ENCODE measurements around the gene RABGAP1.
"Not testable (repeated sequence)": the region's sequence is repeated elsewhere in the genome, so short reads cannot be mapped to it uniquely, and the experiment has no call there.

The RABGAP1 gene

DNA sequence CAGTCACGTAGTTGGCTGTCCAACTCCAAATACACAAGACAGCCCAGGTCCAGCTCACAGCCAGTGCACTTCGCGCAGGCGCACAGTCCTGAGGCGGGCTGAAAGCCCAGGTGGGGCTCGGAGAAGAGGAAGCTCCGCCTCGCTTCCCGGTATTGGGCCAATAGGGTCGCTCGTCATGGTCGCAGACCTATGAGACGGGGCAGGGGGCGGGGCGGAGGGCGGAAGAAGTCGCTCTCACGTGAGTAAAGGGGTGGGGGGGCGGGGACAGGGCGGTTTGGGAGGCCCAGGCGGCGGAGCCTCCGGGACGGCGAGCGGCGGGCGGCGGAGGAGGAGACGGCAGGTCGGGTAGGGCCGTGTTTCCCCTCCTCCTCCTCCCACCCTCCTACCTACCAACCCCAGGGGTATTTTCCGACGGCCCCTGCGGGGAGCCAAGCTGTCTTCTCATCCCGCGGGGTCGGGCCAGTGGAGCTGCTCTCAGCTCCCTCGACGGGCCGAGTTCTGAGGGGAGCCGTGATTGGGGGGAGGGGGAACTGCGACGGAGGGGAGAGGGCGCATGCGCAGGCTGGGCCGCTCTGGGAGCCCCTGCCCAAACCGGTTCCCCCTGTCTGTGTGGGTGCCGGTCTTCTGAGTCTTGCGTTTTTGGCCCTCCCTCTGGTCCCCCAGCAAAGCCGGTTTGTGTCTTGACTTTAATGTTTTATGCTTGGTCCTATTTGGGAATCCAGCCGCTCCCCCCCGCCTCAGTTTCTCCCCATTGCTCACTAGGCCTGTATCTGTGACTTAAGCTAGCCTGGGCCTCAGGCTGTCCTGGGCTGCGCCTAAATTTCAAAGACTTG lies at the start of gene RABGAP1:
Gene RABGAP1, plus strand, starts transcription at position 272 of the 833 bp plus-strand sequence. CDS start 16,040 bp downstream, outside the sequence.
- TF ChIP-seq, protein P1, sequence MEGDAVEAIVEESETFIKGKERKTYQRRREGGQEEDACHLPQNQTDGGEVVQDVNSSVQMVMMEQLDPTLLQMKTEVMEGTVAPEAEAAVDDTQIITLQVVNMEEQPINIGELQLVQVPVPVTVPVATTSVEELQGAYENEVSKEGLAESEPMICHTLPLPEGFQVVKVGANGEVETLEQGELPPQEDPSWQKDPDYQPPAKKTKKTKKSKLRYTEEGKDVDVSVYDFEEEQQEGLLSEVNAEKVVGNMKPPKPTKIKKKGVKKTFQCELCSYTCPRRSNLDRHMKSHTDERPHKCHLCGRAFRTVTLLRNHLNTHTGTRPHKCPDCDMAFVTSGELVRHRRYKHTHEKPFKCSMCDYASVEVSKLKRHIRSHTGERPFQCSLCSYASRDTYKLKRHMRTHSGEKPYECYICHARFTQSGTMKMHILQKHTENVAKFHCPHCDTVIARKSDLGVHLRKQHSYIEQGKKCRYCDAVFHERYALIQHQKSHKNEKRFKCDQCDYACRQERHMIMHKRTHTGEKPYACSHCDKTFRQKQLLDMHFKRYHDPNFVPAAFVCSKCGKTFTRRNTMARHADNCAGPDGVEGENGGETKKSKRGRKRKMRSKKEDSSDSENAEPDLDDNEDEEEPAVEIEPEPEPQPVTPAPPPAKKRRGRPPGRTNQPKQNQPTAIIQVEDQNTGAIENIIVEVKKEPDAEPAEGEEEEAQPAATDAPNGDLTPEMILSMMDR (IDR thresholded peaks at IDR 0.05; ENCODE audit: extremely low read depth, missing control alignments), result no peak
- DNase-seq (ENCODE audit: low spot score), result peak; percentile 97

DNA sequence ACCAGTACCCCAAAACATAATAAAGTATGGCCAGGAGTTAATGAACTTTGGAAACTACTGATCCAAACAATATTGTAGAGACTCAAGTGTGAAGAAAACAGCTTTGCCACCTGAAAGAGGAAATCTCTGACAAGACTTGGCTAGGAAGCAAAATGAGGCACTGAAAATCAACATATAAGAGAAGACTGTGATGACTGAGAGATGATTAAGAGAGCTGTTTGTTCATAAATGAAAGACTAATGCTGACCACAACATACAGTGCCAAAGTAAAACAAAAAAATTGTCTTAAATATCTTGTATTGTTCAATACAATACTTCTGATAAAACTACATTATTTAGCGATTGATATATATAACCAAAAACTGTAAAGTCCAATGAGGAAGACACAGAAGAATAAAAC lies 42.9 kb upstream of the RABGAP1 start:
- TF ChIP-seq, protein P1 (IDR thresholded peaks at IDR 0.05; ENCODE audit: extremely low read depth, missing control alignments), result no peak
- no peak for DNase-seq (ENCODE audit: low spot score)

DNA sequence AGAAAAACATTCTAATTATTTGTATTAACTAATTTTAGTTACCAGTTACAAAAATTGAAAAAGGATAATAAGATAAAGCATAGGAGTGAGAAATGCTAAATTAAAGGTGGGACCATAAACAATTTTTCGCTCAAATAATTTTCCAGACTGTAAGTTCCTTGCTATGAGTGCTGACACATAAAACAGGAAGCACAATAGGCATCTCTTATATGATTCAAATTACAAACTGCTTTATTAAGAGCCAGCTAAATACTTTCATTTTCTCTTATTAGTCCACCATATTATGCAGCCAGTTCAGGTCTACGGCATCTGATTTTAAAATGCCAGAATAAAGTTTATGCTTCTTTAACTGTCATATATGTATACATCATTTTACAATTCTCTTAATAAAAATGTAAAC lies 40.0 kb upstream of the RABGAP1 start:
- TF ChIP-seq, protein P1 (IDR thresholded peaks at IDR 0.05; ENCODE audit: extremely low read depth, missing control alignments), result no peak
- peak; percentile 45 for DNase-seq (ENCODE audit: low spot score)

GRCh38 chr9:122904466-122904822 lies 36.4 kb upstream of the RABGAP1 start:
- peak; percentile 42 for DNase-seq (ENCODE audit: low spot score)
- TF ChIP-seq, protein P1 (IDR thresholded peaks at IDR 0.05; ENCODE audit: extremely low read depth, missing control alignments), result no peak

- TF ChIP-seq, protein P1 (IDR thresholded peaks at IDR 0.05; ENCODE audit: extremely low read depth, missing control alignments), result no peak
- DNase-seq (ENCODE audit: low spot score), result peak; percentile 92
Observed at GRCh38 chr9:122904823-122905710, 35.8 kb upstream of the RABGAP1 start, which contains the start of gene RC3H2. Gene RC3H2, minus strand, starts transcription at chr9:122905359. Its CDS starts 7,850 bp downstream, at chr9:122897509.

DNA sequence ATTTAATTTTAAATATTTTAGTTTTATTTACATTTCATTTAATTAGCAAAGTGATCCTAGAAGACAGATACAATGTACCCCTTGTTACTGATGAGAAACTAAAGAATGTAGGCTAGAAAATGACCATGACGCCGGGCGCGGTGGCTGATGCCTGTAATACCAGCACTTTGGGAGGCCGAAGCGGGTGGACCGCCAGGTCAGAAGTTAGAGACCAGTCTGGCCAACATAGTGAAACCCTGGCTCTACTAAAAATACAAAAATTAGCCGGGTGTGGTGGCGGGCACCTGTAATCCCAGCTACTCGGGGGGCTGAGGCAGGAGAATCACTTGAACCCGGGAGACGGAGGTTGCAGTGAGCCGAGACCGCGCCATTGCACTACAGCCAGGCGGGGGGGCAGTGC lies 34.7 kb upstream of the RABGAP1 start:
- not testable (repeated sequence) for DNase-seq (ENCODE audit: low spot score)

DNA sequence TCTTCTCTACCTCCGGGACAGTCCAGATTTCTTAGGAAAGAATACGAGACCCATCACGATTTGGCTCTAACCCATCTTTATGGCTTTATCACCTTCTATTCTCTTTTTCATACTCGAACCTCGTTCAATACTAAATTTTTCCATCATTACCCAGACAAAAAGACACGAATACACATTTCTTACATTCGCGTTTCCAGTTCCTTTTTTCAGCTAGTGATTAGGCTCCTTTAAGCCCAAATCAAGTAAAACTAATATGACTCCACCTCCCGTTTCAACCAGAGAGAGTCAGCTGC lies 28.2 kb upstream of the RABGAP1 start:
- DNase-seq (ENCODE audit: low spot score), result no peak
- TF ChIP-seq, protein P1 (IDR thresholded peaks at IDR 0.05; ENCODE audit: extremely low read depth, missing control alignments), result no peak
